Upper lobe of right lung (tissue), 1 donor: ENCODE measurements around the gene SLC6A13. TPM values are rescaled to one million over a fixed set of nuclear protein-coding genes. Genes with fewer than 3 reads are reported as not detected.

ENCODE experiments used
- ATAC-seq: fragments of 200-7000 bp; cut with Tn5 transposase; one replicate; pipeline ENCODE4 v1.9.1; 2020; ENCODE audit warnings: mild to moderate bottlenecking, moderate library complexity
- DNase-seq: peaks from one replicate; pipeline ENCODE4 v3.0.0-alpha.2; 2020
- H3K27ac ChIP-seq: fragments of 200-600 bp; one replicate; pipeline ENCODE4 v1.8.0; 2022
- H3K27me3 ChIP-seq: fragments of 200-600 bp; one replicate; pipeline ENCODE4 v1.8.0; 2022; ENCODE audit warnings: mild to moderate bottlenecking
- H3K36me3 ChIP-seq: fragments of 200-600 bp; one replicate; pipeline ENCODE4 v1.8.0; 2022
- H3K4me1 ChIP-seq: fragments of 200-600 bp; one replicate; pipeline ENCODE4 v1.8.0; 2022
- H3K4me3 ChIP-seq: fragments of 200-600 bp; one replicate; pipeline ENCODE4 v1.8.0; 2022; ENCODE audit warnings: mild to moderate bottlenecking
- H3K9me3 ChIP-seq: fragments of 200-600 bp; one replicate; pipeline ENCODE4 v1.8.0; 2022
- intact Hi-C: fragments of 100-400 bp; cut with DNase I; formaldehyde crosslinking; loops from one replicate; pipeline ENCODE4 v1.11.0; 2022
- total RNA-seq: library from RNA; stranded (reverse); fragmentation: NEBNext Ultra II Directional; extraction: Animal tissue kit (Norgen Biotek cat#: 25700); gene quantifications from one replicate; pipeline ENCODE4 v1.2.1, GENCODE V29; 2021
- TF ChIP-seq, protein P1 (sequence below): fragments of 200-600 bp; IDR thresholded peaks from one replicate; pipeline ENCODE4 v1.8.0; 2022; ENCODE audit warnings: antibody characterized with exemption
- donor health status: DM: no; HTN: yes; CAD: no; lungs with severe emphysema.

The SLC6A13 gene
- total RNA-seq, 1 donor from 2014 or later = 3.9 TPM

GRCh38 chr12:203462-204260, 59.0 kb downstream of the SLC6A13 start:
- intact Hi-C loops = no loop called here
- H3K9me3 ChIP-seq = no peaks in the 10 kb centered on the region
- no peak overlapping the region for H3K27ac ChIP-seq
- TF ChIP-seq, protein P1, sequence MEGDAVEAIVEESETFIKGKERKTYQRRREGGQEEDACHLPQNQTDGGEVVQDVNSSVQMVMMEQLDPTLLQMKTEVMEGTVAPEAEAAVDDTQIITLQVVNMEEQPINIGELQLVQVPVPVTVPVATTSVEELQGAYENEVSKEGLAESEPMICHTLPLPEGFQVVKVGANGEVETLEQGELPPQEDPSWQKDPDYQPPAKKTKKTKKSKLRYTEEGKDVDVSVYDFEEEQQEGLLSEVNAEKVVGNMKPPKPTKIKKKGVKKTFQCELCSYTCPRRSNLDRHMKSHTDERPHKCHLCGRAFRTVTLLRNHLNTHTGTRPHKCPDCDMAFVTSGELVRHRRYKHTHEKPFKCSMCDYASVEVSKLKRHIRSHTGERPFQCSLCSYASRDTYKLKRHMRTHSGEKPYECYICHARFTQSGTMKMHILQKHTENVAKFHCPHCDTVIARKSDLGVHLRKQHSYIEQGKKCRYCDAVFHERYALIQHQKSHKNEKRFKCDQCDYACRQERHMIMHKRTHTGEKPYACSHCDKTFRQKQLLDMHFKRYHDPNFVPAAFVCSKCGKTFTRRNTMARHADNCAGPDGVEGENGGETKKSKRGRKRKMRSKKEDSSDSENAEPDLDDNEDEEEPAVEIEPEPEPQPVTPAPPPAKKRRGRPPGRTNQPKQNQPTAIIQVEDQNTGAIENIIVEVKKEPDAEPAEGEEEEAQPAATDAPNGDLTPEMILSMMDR = peak; percentile 17
- DNase-seq (no peak), ATAC-seq (peak; percentile 61)
- H3K4me1 ChIP-seq = peaks cover 7% of the 10 kb centered on the region
- H3K36me3 ChIP-seq = no peaks in the 10 kb centered on the region
- H3K27me3 ChIP-seq = peaks cover 33% of the 10 kb centered on the region
- peak overlapping the region; percentile 46 for H3K4me3 ChIP-seq

DNA sequence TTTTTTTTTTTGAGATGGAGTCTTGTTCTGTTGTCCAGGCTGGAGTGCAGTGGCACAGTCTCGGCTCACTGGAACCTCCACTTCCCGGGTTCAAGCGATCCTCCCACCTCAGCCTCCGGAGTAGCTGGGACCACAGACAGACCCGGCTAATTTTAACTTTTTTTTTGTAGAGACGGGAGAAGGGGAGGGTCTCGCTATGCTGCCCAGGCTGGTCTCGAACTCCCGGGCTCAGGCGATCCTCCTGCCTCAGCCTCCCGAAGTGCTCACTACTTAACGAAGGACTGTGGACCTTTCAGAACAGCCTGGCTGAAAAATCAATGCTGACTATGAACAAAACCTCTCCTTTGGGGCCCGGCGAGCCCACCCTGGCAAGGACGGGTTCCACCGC, 59.6 kb downstream of the SLC6A13 start:
- no peak overlapping the region for H3K27ac ChIP-seq
- DNase-seq = no peak
- H3K4me3 ChIP-seq = peak overlapping the region; percentile 46
- H3K36me3 ChIP-seq = no peaks in the 10 kb centered on the region
- H3K9me3 ChIP-seq = no peaks in the 10 kb centered on the region
- H3K27me3 ChIP-seq = peaks cover 33% of the 10 kb centered on the region
- peaks cover 7% of the 10 kb centered on the region for H3K4me1 ChIP-seq
- intact Hi-C loops = no loop called here
- no peak for ATAC-seq
- TF ChIP-seq, protein P1 = no peak

DNA sequence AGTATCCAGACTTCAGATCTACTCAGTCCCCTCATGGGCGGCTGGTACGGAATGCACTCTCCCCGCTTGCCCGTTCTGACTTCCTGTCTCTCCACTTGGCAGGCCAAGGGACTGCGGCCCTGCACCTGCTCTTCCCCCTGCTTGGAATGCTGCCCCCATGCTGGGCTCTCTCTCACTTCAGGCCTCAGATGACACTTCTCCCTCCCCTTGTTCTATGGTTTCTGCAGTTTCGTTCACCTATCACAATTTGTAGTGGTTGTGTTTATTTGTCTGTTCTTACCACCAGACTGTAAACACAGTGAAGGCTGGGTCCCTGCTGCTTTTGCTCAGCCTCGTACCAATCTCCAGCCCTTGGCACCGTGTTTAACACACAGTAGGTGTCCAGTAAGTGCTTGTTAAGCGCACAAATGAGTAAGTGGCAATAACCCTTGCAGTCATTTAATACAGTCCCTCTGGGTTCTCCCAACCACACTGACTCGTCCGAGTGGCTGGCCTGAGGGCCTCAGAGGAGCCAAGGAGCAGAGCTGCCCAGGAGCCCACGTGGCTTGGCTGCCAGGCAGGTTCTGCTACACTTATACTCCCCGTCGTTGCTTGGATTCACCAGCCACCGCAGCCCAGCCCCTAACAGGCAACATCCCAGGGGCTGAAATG, 60.4 kb downstream of the SLC6A13 start:
- DNase-seq (peak; percentile 84), ATAC-seq (peak; percentile 80)
- TF ChIP-seq, protein P1 = no peak
- Histone ChIP-seq H3K36me3 (no peaks in the 10 kb centered on the region), H3K27me3 (peaks cover 33% of the 10 kb centered on the region), H3K27ac (no peak overlapping the region), H3K4me3 (no peak overlapping the region), H3K4me1 (peaks cover 7% of the 10 kb centered on the region), H3K9me3 (no peaks in the 10 kb centered on the region)
- intact Hi-C loops = no loop called here

- Histone ChIP-seq H3K9me3 (no peaks in the 10 kb centered on the region), H3K4me1 (peaks cover 7% of the 10 kb centered on the region), H3K36me3 (no peaks in the 10 kb centered on the region), H3K27ac (no peak overlapping the region), H3K4me3 (no peak overlapping the region), H3K27me3 (peaks cover 26% of the 10 kb centered on the region)
- DNase-seq (no peak), ATAC-seq (no peak)
- intact Hi-C loops = no loop called here
- TF ChIP-seq, protein P1 = no peak
Observed at GRCh38 chr12:201361-201760, 61.3 kb downstream of the SLC6A13 start.

DNA sequence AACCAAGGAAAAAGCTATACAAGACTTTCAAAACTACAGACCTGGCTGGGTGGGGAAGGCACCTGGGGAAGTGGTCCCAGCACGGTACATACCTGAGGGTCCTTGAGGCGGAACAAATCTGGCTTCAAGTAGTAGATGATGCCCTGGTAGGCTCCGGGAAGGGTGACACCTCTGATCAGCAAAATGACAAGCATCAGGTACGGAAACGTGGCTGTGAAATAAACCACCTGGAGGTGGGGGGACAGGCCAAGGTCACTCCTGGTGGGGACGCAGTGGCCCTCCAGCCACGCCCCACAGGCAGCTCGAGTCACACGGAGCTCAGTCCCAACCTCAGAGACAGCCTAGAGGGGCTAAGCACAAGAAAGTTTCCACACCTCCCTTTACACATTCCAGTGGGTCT, 63.9 kb downstream of the SLC6A13 start:
- Histone ChIP-seq H3K9me3 (no peaks in the 10 kb centered on the region), H3K27ac (no peak overlapping the region), H3K4me1 (peaks cover under 1% of the 10 kb centered on the region), H3K27me3 (peaks cover 10% of the 10 kb centered on the region), H3K36me3 (no peaks in the 10 kb centered on the region), H3K4me3 (no peak overlapping the region)
- DNase-seq (no peak), ATAC-seq (no peak)
- intact Hi-C loops = no loop called here
- TF ChIP-seq, protein P1 = no peak
